K562 (cell line): ENCODE results near the gene JUND. TPM values are rescaled to one million over a fixed set of nuclear protein-coding genes. Genes with fewer than 3 reads are reported as not detected.
A peak's percentile ranks its signal among the peaks of the same experiment; 100 is the strongest.

Experiments used
- BCOR ChIP-seq: fragments of 450-650 bp; IDR thresholded peaks from 2 replicates; pipeline ENCODE4 v1.6.1; 2016
- CBX2 ChIP-seq: fragments of 200-600 bp; sonication (generic); IDR thresholded peaks from one replicate; pipeline ENCODE4 v1.6.1; 2012; ENCODE audit warnings: mild to moderate bottlenecking, low read length, inconsistent platforms; ENCODE audit not compliant: insufficient read depth, poor library complexity, severe bottlenecking
- EP400 ChIP-seq: fragments of 450-650 bp; IDR thresholded peaks from 2 replicates; pipeline ENCODE4 v1.6.1; 2017; ENCODE audit warnings: antibody characterized with exemption, mild to moderate bottlenecking, moderate library complexity
- HMG20B ChIP-seq: fragments of 250-450 bp; sonication (Bioruptor Pico); IDR thresholded peaks from 2 replicates; pipeline ENCODE4 v1.5.0; 2021; ENCODE audit warnings: mild to moderate bottlenecking
- MBD2 ChIP-seq: sonication (generic); IDR thresholded peaks from 2 replicates; pipeline ENCODE4 v1.6.1; 2016; ENCODE audit warnings: low read depth, borderline replicate concordance
- NFRKB ChIP-seq: fragments of 450-650 bp; IDR thresholded peaks from 2 replicates; pipeline ENCODE4 v1.6.1; 2016; ENCODE audit warnings: low read depth
- POLR2G ChIP-seq: fragments of 200-400 bp; formaldehyde crosslinking; IDR thresholded peaks from 2 replicates; pipeline ENCODE4 v1.6.1; 2017; ENCODE audit warnings: low read depth, mild to moderate bottlenecking, antibody characterized with exemption, low read length, moderate library complexity
- RAD21 ChIP-seq, 2 experiments: fragments of 250-450 bp in 1 of 2; fragments of 450-650 bp in 1 of 2; sonication (Bioruptor Pico) in 1 of 2; formaldehyde crosslinking in 1 of 2; IDR thresholded peaks in 1 of 2; conservative IDR thresholded peaks in 1 of 2; 2 replicates each; pipeline versions ENCODE4 v1.4.0 to v1.8.0; 2020 to 2022; ENCODE audit warnings: mild to moderate bottlenecking in 2 of 2, moderate library complexity in 1 of 2
- RBBP5 ChIP-seq: fragments of 200-600 bp; sonication (generic); IDR thresholded peaks from 2 replicates; pipeline ENCODE4 v1.6.1; 2012; ENCODE audit warnings: borderline replicate concordance, mild to moderate bottlenecking, low read length, control low read depth, inconsistent platforms; ENCODE audit not compliant: insufficient read depth, poor library complexity, severe bottlenecking
- TEAD1 ChIP-seq, 2 experiments: fragments of 450-650 bp in 1 of 2; sonication (generic) in 1 of 2; formaldehyde crosslinking; IDR thresholded peaks; 2 replicates each; pipeline versions ENCODE4 v1.4.0 to v1.8.0; 2020 to 2022; ENCODE audit warnings: mild to moderate bottlenecking in 2 of 2, missing genetic modification reagents in 1 of 2
- TOE1 ChIP-seq, 2 experiments: fragments of 450-650 bp in 1 of 2; sonication (generic) in 1 of 2; formaldehyde crosslinking in 1 of 2; IDR thresholded peaks; 2 replicates each; pipeline versions ENCODE4 v1.7.1 to v1.8.0; 2016 to 2022; ENCODE audit warnings: borderline replicate concordance in 2 of 2, mild to moderate bottlenecking in 2 of 2, antibody characterized with exemption in 1 of 2, inconsistent platforms in 1 of 2, low read depth in 1 of 2, missing genetic modification reagents in 1 of 2, moderate library complexity in 1 of 2
- ZNF717 ChIP-seq: fragments of 250-450 bp; sonication (Bioruptor Pico); IDR thresholded peaks from 2 replicates; pipeline ENCODE4 v1.5.0; 2021
- polyA plus RNA-seq, 8 experiments: library from polyadenylated mRNA; depleted of rRNA in 4 of 8; stranded (reverse) in 5 of 8; unstranded in 3 of 8; fragments of >200 nt; fragmentation: Nextera tagmentation in 2 of 8; fragmentation: Illumina TruSeq in 1 of 8; extraction: Ambion mirVana in 2 of 8; extraction: Trizol in 1 of 8; gene quantifications; 2 replicates each; pipeline versions ENCODE4 v1.2.1 to v1.2.3, GENCODE V29; 2011 to 2014; ENCODE audit warnings: inconsistent platforms in 1 of 8, missing spikeins in 1 of 8
- total RNA-seq, 7 experiments: library from RNA; depleted of rRNA in 6 of 7; stranded (reverse); fragments of >200 nt in 6 of 7; fragmentation: Illumina TruSeq in 2 of 7; extraction: Trizol in 2 of 7; gene quantifications; 2 replicates each; pipeline versions ENCODE4 v1.2.1 to v1.2.3, GENCODE V29; 2011 to 2021; ENCODE audit warnings: low replicate concordance in 1 of 7
- TF ChIP-seq, protein P1 (sequence below): IDR thresholded peaks from 2 replicates; pipeline ENCODE4 v1.6.1; 2012; ENCODE audit warnings: low read depth, low read length, improper control_type of control experiment, borderline replicate concordance
- TF ChIP-seq, protein P2 (sequence below): sonication (generic); formaldehyde crosslinking; IDR thresholded peaks from 2 replicates; pipeline ENCODE4 v1.8.1; 2023; ENCODE audit warnings: mild to moderate bottlenecking, missing genetic modification reagents
- TF ChIP-seq, protein P3 (sequence below), 2 experiments: fragments of 450-650 bp in 1 of 2; sonication (generic) in 1 of 2; formaldehyde crosslinking in 1 of 2; IDR thresholded peaks in 1 of 2; conservative IDR thresholded peaks in 1 of 2; 2 replicates each; pipeline versions ENCODE4 v1.6.1 to v1.8.1; 2016 to 2023; ENCODE audit warnings: mild to moderate bottlenecking in 2 of 2, moderate library complexity in 2 of 2, inconsistent platforms in 1 of 2, missing genetic modification reagents in 1 of 2
- TF ChIP-seq, protein P4 (sequence below): sonication (generic); formaldehyde crosslinking; IDR thresholded peaks from 2 replicates; pipeline ENCODE4 v1.9.0; 2022; ENCODE audit warnings: mild to moderate bottlenecking, missing genetic modification reagents
- TF ChIP-seq, protein P5 (sequence below): sonication (generic); formaldehyde crosslinking; IDR thresholded peaks from 2 replicates; pipeline ENCODE4 v1.8.0; 2022; ENCODE audit warnings: mild to moderate bottlenecking, missing genetic modification reagents

JUND gene
- total and polyA plus RNA-seq, 9 of the 15 experiments (the other 6 are each of a cell fraction or from before 2014, with no cell fraction given): 6.4 to 286 (median 42.3) TPM

DNA sequence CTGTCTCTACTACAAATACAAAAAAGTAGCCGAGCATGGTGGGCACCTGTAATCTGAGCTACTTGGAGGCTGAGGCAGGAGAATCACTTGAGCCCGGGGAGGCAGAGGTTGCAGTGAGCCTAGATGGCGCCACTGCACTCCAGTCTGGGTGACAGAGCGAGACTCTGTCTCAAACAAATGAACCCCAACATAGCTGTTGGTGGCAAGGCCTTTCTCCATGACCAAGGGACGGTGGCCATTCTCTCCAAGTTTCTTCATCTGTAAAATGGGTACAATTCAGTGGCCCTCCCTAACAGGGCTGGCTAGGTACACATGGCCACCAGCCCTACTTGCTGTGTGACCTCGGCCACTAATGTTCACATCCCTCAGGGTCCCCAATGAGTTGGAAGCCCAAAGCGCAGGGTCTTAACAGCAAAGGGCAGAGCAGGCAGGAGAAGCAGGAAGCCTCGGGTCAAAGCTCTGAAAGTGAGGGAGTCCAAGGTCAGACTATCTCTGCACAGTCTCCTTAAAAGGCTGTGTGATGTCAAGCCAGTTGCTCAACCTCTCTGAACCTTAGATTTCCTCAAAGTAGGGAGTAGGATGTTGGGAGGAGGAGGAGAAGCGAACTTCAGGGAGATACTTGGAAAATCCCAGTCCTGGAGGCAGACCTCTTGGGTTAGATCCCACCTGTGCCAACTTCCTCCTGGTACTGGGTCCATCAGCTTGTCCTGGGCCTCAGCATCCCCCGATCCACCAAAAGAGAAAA is 2.7 kb downstream of the JUND start (continued):
- TF ChIP-seq, protein P1, sequence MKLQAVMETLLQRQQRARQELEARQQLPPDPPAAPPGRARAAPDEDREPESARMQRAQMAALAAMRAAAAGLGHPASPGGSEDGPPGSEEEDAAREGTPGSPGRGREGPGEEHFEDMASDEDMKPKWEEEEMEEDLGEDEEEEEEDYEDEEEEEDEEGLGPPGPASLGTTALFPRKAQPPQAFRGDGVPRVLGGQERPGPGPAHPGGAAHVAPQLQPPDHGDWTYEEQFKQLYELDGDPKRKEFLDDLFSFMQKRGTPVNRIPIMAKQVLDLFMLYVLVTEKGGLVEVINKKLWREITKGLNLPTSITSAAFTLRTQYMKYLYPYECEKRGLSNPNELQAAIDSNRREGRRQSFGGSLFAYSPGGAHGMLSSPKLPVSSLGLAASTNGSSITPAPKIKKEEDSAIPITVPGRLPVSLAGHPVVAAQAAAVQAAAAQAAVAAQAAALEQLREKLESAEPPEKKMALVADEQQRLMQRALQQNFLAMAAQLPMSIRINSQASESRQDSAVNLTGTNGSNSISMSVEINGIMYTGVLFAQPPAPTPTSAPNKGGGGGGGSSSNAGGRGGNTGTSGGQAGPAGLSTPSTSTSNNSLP: no peak
- TF ChIP-seq, protein P2, sequence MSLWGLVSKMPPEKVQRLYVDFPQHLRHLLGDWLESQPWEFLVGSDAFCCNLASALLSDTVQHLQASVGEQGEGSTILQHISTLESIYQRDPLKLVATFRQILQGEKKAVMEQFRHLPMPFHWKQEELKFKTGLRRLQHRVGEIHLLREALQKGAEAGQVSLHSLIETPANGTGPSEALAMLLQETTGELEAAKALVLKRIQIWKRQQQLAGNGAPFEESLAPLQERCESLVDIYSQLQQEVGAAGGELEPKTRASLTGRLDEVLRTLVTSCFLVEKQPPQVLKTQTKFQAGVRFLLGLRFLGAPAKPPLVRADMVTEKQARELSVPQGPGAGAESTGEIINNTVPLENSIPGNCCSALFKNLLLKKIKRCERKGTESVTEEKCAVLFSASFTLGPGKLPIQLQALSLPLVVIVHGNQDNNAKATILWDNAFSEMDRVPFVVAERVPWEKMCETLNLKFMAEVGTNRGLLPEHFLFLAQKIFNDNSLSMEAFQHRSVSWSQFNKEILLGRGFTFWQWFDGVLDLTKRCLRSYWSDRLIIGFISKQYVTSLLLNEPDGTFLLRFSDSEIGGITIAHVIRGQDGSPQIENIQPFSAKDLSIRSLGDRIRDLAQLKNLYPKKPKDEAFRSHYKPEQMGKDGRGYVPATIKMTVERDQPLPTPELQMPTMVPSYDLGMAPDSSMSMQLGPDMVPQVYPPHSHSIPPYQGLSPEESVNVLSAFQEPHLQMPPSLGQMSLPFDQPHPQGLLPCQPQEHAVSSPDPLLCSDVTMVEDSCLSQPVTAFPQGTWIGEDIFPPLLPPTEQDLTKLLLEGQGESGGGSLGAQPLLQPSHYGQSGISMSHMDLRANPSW (CRISPR knock-in tag): peak; percentile 22; the same call in 1 of the 2 replicates
- TF ChIP-seq, protein P3, sequence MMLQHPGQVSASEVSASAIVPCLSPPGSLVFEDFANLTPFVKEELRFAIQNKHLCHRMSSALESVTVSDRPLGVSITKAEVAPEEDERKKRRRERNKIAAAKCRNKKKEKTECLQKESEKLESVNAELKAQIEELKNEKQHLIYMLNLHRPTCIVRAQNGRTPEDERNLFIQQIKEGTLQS (IDR thresholded peaks at IDR 0.05): no peak
- TF ChIP-seq, protein P3 (CRISPR knock-in tag; conservative IDR thresholded peaks at IDR 0.05): no peak
- no peak for TF ChIP-seq RBBP5
- TF ChIP-seq BCOR: peak; percentile 95
- no peak for TF ChIP-seq HMG20B
- peak; percentile 55 for TF ChIP-seq POLR2G
- TF ChIP-seq RAD21 (CRISPR knock-in tag; conservative IDR thresholded peaks at IDR 0.05 in 1 of 2, IDR thresholded peaks at IDR 0.05 in 1 of 2): peak in 1 of 2 experiments; percentile 36; a peak in 2 of 4 replicates
- TF ChIP-seq NFRKB: no peak
- TF ChIP-seq CBX2: no peak
- TF ChIP-seq, protein P4, sequence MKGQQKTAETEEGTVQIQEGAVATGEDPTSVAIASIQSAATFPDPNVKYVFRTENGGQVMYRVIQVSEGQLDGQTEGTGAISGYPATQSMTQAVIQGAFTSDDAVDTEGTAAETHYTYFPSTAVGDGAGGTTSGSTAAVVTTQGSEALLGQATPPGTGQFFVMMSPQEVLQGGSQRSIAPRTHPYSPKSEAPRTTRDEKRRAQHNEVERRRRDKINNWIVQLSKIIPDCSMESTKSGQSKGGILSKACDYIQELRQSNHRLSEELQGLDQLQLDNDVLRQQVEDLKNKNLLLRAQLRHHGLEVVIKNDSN (CRISPR knock-in tag): no peak
- peak in 1 of 2 experiments; percentile 48; a peak in 1 of 4 replicates for TF ChIP-seq TEAD1 (CRISPR knock-in tag; IDR thresholded peaks at IDR 0.05)
- TF ChIP-seq EP400: no peak
- 0 out of 2 replicates have a peak, but pooled peaks have one; percentile 9 for TF ChIP-seq MBD2
- TF ChIP-seq, protein P5, sequence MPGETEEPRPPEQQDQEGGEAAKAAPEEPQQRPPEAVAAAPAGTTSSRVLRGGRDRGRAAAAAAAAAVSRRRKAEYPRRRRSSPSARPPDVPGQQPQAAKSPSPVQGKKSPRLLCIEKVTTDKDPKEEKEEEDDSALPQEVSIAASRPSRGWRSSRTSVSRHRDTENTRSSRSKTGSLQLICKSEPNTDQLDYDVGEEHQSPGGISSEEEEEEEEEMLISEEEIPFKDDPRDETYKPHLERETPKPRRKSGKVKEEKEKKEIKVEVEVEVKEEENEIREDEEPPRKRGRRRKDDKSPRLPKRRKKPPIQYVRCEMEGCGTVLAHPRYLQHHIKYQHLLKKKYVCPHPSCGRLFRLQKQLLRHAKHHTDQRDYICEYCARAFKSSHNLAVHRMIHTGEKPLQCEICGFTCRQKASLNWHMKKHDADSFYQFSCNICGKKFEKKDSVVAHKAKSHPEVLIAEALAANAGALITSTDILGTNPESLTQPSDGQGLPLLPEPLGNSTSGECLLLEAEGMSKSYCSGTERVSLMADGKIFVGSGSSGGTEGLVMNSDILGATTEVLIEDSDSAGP (CRISPR knock-in tag): peak; percentile 77; the same call in 1 of the 2 replicates
- TF ChIP-seq TOE1 (IDR thresholded peaks at IDR 0.05; ENCODE audit: borderline replicate concordance): no peak
- TF ChIP-seq TOE1 (CRISPR knock-in tag; IDR thresholded peaks at IDR 0.05; ENCODE audit: borderline replicate concordance, low read depth): 0 out of 2 replicates have a peak, but pooled peaks have one; percentile 9
- TF ChIP-seq ZNF717: 0 out of 2 replicates have a peak, but pooled peaks have one; percentile 47
